Bronchus fibroblast of lung (primary cell): Measurements from ENCODE around the gene IL23A. TPM values are rescaled to one million over a fixed set of nuclear protein-coding genes. Genes with fewer than 3 reads are reported as not detected.

Source experiments
- total RNA-seq: library from RNA; depleted of rRNA; stranded (reverse); fragments of >200 nt; gene quantifications from 2 replicates; pipeline ENCODE4 v1.2.3, GENCODE V29; 2015

IL23A gene
- total RNA-seq = 0.15 TPM in 1 of 2 replicates, not detected in the other

GRCh38 chr12:56338308-56339157 is at the start of gene IL23A:
Gene IL23A (plus strand): TSS chr12:56338884. CDS start chr12:56339045, 161 bp downstream.

GRCh38 chr12:56299853-56300643 is 38.6 kb upstream of the IL23A start, which contains the start of gene CS:
Gene CS (minus strand): TSS chr12:56300330. CDS start chr12:56300201, 129 bp downstream.

GRCh38 chr12:56315622-56316473 is 22.8 kb upstream of the IL23A start, which contains the start of gene CNPY2:
Gene CNPY2 (minus strand): TSS chr12:56315988. CDS start chr12:56315217, 771 bp downstream.

GRCh38 chr12:56333679-56334489 is 4.8 kb upstream of the IL23A start, which contains the start of gene PAN2:
Gene PAN2 (minus strand): TSS chr12:56334000. CDS start chr12:56333094, 906 bp downstream.

GRCh38 chr12:56359851-56360767 is 21.4 kb downstream of the IL23A start, which contains the start of gene STAT2:
Gene STAT2 (minus strand): TSS chr12:56360107. CDS start chr12:56356571, 3,536 bp downstream.

GRCh38 chr12:56362130-56363059 is 23.7 kb downstream of the IL23A start, which contains the start of gene APOF:
Gene APOF (minus strand): TSS chr12:56362857. CDS start chr12:56362745, 112 bp downstream.

Other genes starting within 250 kb of the IL23A start
- 212 and 232 TPM in 2 replicates for gene PA2G4, start 234.3 kb upstream of the IL23A start, total RNA-seq
- gene RPL41, start 222.3 kb upstream of the IL23A start, total RNA-seq = 2,695 and 3,059 TPM in 2 replicates
- gene ZC3H10, start 220.6 kb upstream of the IL23A start, total RNA-seq = 3.3 and 4.4 TPM in 2 replicates
- 249 and 252 TPM in 2 replicates for gene ESYT1, start 210.6 kb upstream of the IL23A start, total RNA-seq
- 101 and 114 TPM in 2 replicates for gene MYL6B, start 186.3 kb upstream of the IL23A start, total RNA-seq
- 2,547 and 2,551 TPM in 2 replicates for gene MYL6, start 180.5 kb upstream of the IL23A start, total RNA-seq
- gene SMARCC2, start 149.4 kb upstream of the IL23A start, total RNA-seq = 32.6 and 33.3 TPM in 2 replicates
- 56.3 and 58.7 TPM in 2 replicates for gene RNF41, start 117.0 kb upstream of the IL23A start, total RNA-seq
- 53.5 and 63.5 TPM in 2 replicates for gene NABP2, start 114.5 kb upstream of the IL23A start, total RNA-seq
- gene SLC39A5, start 108.8 kb upstream of the IL23A start, total RNA-seq = 0.15 TPM in 1 of 2 replicates, not detected in the other
- 10.9 and 15.1 TPM in 2 replicates for gene ANKRD52, start 80.5 kb upstream of the IL23A start, total RNA-seq
- gene COQ10A, start 71.9 kb upstream of the IL23A start, total RNA-seq = 7.1 and 7.3 TPM in 2 replicates
- 123 and 126 TPM in 2 replicates for gene CS, start 38.6 kb upstream of the IL23A start, total RNA-seq
- 63.4 and 79.1 TPM in 2 replicates for gene CNPY2, start 22.9 kb upstream of the IL23A start, total RNA-seq
- 14.6 TPM in 2 replicates for gene PAN2, start 4.9 kb upstream of the IL23A start, total RNA-seq
- 78.0 and 79.9 TPM in 2 replicates for gene STAT2, start 21.2 kb downstream of the IL23A start, total RNA-seq
- not detected in 2 replicates for gene APOF, start 24.0 kb downstream of the IL23A start, total RNA-seq
- 22.7 and 24.5 TPM in 2 replicates for gene TIMELESS, start 110.5 kb downstream of the IL23A start, total RNA-seq
- gene MIP, start 115.8 kb downstream of the IL23A start, total RNA-seq = not detected in 2 replicates
- 1.2 and 1.3 TPM in 2 replicates for gene SPRYD4, start 129.7 kb downstream of the IL23A start, total RNA-seq
- gene GLS2, start 149.3 kb downstream of the IL23A start, total RNA-seq = under 0.01 TPM in 2 replicates
- 12.2 and 12.6 TPM in 2 replicates for gene RBMS2, start 182.9 kb downstream of the IL23A start, total RNA-seq